ENCODE results near the gene CELSR1. TPM values are rescaled to one million over a fixed set of nuclear protein-coding genes. Genes with fewer than 3 reads are reported as not detected.
"Not testable (repeated sequence)": the region's sequence is repeated elsewhere in the genome, so short reads cannot be mapped to it uniquely, and the experiment has no call there.

CELSR1 gene
- total RNA-seq, 1 donor from 2014 or later = 8.9 TPM

- H3K4me1 ChIP-seq = no peaks in the 10 kb centered on the region
- no peak overlapping the region for H3K4me3 ChIP-seq
- H3K27me3 ChIP-seq (ENCODE audit: low read depth) = no peaks in the 10 kb centered on the region
- intact Hi-C loops (cut with micrococcal nuclease) = no loop called here
- TF ChIP-seq, protein P1, sequence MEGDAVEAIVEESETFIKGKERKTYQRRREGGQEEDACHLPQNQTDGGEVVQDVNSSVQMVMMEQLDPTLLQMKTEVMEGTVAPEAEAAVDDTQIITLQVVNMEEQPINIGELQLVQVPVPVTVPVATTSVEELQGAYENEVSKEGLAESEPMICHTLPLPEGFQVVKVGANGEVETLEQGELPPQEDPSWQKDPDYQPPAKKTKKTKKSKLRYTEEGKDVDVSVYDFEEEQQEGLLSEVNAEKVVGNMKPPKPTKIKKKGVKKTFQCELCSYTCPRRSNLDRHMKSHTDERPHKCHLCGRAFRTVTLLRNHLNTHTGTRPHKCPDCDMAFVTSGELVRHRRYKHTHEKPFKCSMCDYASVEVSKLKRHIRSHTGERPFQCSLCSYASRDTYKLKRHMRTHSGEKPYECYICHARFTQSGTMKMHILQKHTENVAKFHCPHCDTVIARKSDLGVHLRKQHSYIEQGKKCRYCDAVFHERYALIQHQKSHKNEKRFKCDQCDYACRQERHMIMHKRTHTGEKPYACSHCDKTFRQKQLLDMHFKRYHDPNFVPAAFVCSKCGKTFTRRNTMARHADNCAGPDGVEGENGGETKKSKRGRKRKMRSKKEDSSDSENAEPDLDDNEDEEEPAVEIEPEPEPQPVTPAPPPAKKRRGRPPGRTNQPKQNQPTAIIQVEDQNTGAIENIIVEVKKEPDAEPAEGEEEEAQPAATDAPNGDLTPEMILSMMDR (IDR thresholded peaks at IDR 0.05; ENCODE audit: borderline replicate concordance) = no peak
- DNase-seq = no peak
- H3K36me3 ChIP-seq = no peaks in the 10 kb centered on the region
- H3K27ac ChIP-seq (replicated peaks) = no peak overlapping the region
- no peaks in the 10 kb centered on the region for H3K9me3 ChIP-seq (replicated peaks)
These were observed 139.5 kb downstream of the CELSR1 start for GRCh38 chr22:46397951-46398350.

DNA sequence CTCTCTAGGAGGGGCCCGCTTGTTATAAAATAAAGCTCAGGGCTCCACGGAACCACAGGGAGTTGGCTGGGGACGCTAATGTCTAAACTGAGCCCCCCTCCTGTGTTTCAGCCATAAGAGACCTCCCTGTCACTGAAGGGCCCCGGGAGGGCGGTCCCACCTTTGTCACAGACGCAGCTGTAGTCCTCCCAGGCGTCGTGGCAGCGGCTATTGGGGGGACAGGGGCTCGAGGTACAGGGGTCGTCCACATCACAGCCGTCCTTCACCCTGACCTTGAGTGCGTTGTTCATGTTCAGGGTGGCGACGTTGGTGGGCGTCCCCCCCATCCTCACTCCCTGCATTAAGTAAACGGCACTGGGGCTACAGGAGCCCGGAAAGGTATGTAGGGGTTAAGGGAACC, 139.9 kb downstream of the CELSR1 start:
- no peak overlapping the region for H3K4me3 ChIP-seq
- TF ChIP-seq, protein P1 (IDR thresholded peaks at IDR 0.05; ENCODE audit: borderline replicate concordance) = no peak
- intact Hi-C loops (cut with micrococcal nuclease) = no loop called here

DNA sequence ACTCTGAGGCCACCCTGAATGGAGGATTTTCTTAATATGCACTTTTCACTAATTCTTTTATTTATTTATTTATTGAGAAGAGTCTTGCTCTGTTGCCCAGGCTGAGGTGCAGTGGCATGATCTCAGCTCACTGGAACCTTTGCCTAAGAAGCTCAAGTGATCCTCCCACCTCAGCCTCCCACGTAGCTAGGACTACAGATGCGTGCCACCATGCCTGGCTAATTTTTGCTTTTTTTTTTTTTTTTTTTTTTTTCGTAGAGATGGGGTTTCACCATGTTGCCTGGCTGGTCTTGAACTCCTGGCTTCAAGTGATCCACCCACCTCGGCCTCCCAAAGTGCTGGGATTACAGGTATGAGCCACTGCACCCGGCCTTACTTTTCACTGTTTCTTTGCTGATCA, 140.4 kb downstream of the CELSR1 start:
- H3K27me3 ChIP-seq (ENCODE audit: low read depth); H3K4me1 ChIP-seq; DNase-seq; H3K36me3 ChIP-seq; intact Hi-C loops (cut with micrococcal nuclease); H3K27ac ChIP-seq (replicated peaks); H3K9me3 ChIP-seq (replicated peaks); H3K4me3 ChIP-seq: not testable (repeated sequence)

More for the DNA sequence above, 139.9 kb downstream of the CELSR1 start:
- DNase-seq = no peak
- H3K4me1 ChIP-seq = no peaks in the 10 kb centered on the region
- no peaks in the 10 kb centered on the region for H3K27me3 ChIP-seq (ENCODE audit: low read depth)
- H3K9me3 ChIP-seq (replicated peaks) = no peaks in the 10 kb centered on the region
- no peaks in the 10 kb centered on the region for H3K36me3 ChIP-seq
- H3K27ac ChIP-seq (replicated peaks) = no peak overlapping the region

GRCh38 chr22:46395145-46395544, 142.3 kb downstream of the CELSR1 start:
- intact Hi-C loops (cut with micrococcal nuclease) = no loop called here
- Histone ChIP-seq H3K27ac (replicated peaks) (no peak overlapping the region), H3K9me3 (replicated peaks) (no peaks in the 10 kb centered on the region), H3K27me3 (ENCODE audit: low read depth) (no peaks in the 10 kb centered on the region), H3K4me1 (peaks cover 7% of the 10 kb centered on the region), H3K4me3 (no peak overlapping the region), H3K36me3 (no peaks in the 10 kb centered on the region)
- TF ChIP-seq, protein P1 (IDR thresholded peaks at IDR 0.05; ENCODE audit: borderline replicate concordance) = no peak
- no peak for DNase-seq

DNA sequence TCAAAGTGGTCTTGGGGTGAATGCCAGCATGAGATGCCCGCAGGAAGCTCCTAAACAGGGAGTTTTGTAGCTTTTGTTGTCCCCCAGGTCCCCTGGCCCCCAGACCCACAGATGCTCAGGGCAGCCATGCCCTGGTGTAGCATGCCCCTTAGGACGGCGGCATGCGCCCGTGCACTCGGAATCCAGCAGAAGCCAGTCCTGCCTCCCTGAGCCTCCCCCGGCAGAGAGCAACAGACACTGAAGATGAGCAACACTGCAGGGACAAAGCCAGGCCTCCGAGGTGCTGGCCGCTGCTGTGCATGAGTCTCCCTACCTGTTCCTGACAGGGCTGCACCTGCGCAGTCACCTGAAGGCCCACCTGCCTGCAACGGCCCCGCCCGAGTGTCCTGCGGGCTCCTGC, 142.8 kb downstream of the CELSR1 start:
- H3K9me3 ChIP-seq (replicated peaks) = no peaks in the 10 kb centered on the region
- no peak overlapping the region for H3K4me3 ChIP-seq
- H3K27me3 ChIP-seq (ENCODE audit: low read depth) = no peaks in the 10 kb centered on the region
- H3K36me3 ChIP-seq = no peaks in the 10 kb centered on the region
- intact Hi-C loops (cut with micrococcal nuclease) = no loop called here
- TF ChIP-seq, protein P1 (IDR thresholded peaks at IDR 0.05; ENCODE audit: borderline replicate concordance) = no peak
- H3K27ac ChIP-seq (replicated peaks) = no peak overlapping the region
- peaks cover 9% of the 10 kb centered on the region for H3K4me1 ChIP-seq
- no peak for DNase-seq

DNA sequence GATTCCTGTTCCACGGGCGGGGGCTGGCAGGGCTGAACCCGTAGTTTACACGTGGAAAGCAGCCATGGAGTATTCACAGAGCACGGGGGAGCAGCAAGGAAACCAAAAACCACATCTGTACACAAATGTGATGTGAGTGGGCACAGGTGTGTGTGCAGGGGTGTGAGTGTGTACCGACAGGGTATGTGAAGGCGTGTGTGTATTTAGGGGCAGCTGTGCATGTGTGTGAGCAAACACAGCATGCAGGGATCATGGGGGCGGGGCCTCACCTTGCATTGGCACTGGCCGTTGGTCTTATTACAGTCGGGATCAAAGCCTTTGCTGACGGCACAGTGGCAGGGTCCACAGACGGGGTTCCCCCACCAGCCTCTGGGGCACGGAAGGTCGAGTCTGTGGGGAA, 143.5 kb downstream of the CELSR1 start:
- peaks cover 9% of the 10 kb centered on the region for H3K4me1 ChIP-seq

More for the DNA sequence above, 143.5 kb downstream of the CELSR1 start:
- intact Hi-C loops (cut with micrococcal nuclease) = no loop called here
- Histone ChIP-seq H3K4me3 (no peak overlapping the region), H3K9me3 (replicated peaks) (no peaks in the 10 kb centered on the region), H3K27ac (replicated peaks) (no peak overlapping the region), H3K27me3 (ENCODE audit: low read depth) (no peaks in the 10 kb centered on the region), H3K36me3 (no peaks in the 10 kb centered on the region)
- TF ChIP-seq, protein P1 (IDR thresholded peaks at IDR 0.05; ENCODE audit: borderline replicate concordance) = no peak
- DNase-seq = no peak
